Activated T-cell treated with anti-CD3 and anti-CD28 coated beads, Interleukin-2, amount 50 U/mL, for 4 hours (primary cell): ENCODE data around the gene NLGN1. TPM values are rescaled to one million over a fixed set of nuclear protein-coding genes. Genes with fewer than 3 reads are reported as not detected.

Source experiments
- ATAC-seq, 2 donors: fragments of 200-7000 bp; cut with Tn5 transposase; one replicate each; pipeline ENCODE4 v1.10.0; 2021
- DNase-seq: peaks from one replicate; pipeline ENCODE4 v3.0.0-alpha.2; 2020
- H3K27me3 Mint-ChIP-seq: one replicate; pipeline ENCODE4 v1.8.0; 2021; ENCODE audit warnings: low read depth, mixed read lengths
- H3K36me3 Mint-ChIP-seq: one replicate; pipeline ENCODE4 v1.8.0; 2022; ENCODE audit warnings: mixed read lengths; ENCODE audit not compliant: insufficient read depth
- H3K4me1 Mint-ChIP-seq: one replicate; pipeline ENCODE4 v1.8.0; 2021; ENCODE audit warnings: low read depth, mixed read lengths
- H3K4me3 Mint-ChIP-seq: one replicate; pipeline ENCODE4 v1.8.0; 2021; ENCODE audit warnings: mild to moderate bottlenecking, moderate library complexity, mixed read lengths
- H3K9me3 Mint-ChIP-seq: one replicate; pipeline ENCODE4 v1.8.0; 2021; ENCODE audit warnings: mixed read lengths
- total RNA-seq, 3 donors: library from RNA; stranded (reverse); gene quantifications; one replicate each; pipeline ENCODE4 v1.2.1, GENCODE V29; 2021

NLGN1 gene
- total RNA-seq, 3 donors from 2014 or later, result not detected

- H3K27me3 Mint-ChIP-seq, result no peaks in the 10 kb centered on the region
Observed at GRCh38 chr3:174268061-174268460, 870.5 kb downstream of the NLGN1 start.

GRCh38 chr3:174268586-174268985 lies 871.0 kb downstream of the NLGN1 start:
- Mint-ChIP-seq H3K4me3 (no peak overlapping the region), H3K36me3 (no peaks in the 10 kb centered on the region), H3K4me1 (no peaks in the 10 kb centered on the region), H3K9me3 (peaks cover 9% of the 10 kb centered on the region), H3K27me3 (no peaks in the 10 kb centered on the region)
- no peak for ATAC-seq
- no peak for DNase-seq

More at GRCh38 chr3:174268061-174268460, 870.5 kb downstream of the NLGN1 start:
- H3K9me3 Mint-ChIP-seq, result peaks cover 6% of the 10 kb centered on the region
- no peaks in the 10 kb centered on the region for H3K4me1 Mint-ChIP-seq
- no peaks in the 10 kb centered on the region for H3K36me3 Mint-ChIP-seq
- H3K4me3 Mint-ChIP-seq, result no peak overlapping the region
- no peak for DNase-seq
- ATAC-seq, result no peak

- H3K4me1 Mint-ChIP-seq, result no peaks in the 10 kb centered on the region
- H3K4me3 Mint-ChIP-seq, result no peak overlapping the region
- no peak for DNase-seq
- H3K36me3 Mint-ChIP-seq, result no peaks in the 10 kb centered on the region
- no peaks in the 10 kb centered on the region for H3K27me3 Mint-ChIP-seq
- ATAC-seq, result no peak
- peaks cover 9% of the 10 kb centered on the region for H3K9me3 Mint-ChIP-seq
Observed at GRCh38 chr3:174270841-174271240, 873.3 kb downstream of the NLGN1 start.

DNA sequence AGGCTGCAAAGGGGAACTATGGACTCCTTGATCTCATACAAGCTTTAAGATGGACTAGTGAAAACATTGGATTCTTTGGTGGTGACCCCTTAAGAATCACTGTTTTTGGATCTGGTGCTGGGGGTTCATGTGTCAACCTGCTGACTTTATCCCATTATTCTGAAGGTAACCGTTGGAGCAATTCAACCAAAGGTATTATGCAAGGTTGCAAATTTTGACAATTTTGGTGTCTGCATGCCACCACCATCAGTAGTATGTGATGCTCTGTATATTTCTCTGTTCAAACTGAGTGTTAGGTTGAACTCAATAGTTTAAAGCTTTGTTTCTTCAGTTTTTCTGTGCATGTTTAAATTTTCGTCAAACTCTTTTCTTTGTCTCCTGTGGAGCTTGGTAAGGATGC lies 877.8 kb downstream of the NLGN1 start:
- Mint-ChIP-seq H3K27me3 (no peaks in the 10 kb centered on the region), H3K4me3 (no peak overlapping the region), H3K36me3 (no peaks in the 10 kb centered on the region), H3K9me3 (peaks cover 4% of the 10 kb centered on the region), H3K4me1 (no peaks in the 10 kb centered on the region)
- DNase-seq (no peak), ATAC-seq (no peak)

GRCh38 chr3:174276826-174277225 lies 879.3 kb downstream of the NLGN1 start:
- H3K27me3 Mint-ChIP-seq, result no peaks in the 10 kb centered on the region
- H3K9me3 Mint-ChIP-seq, result peaks cover 4% of the 10 kb centered on the region
- no peaks in the 10 kb centered on the region for H3K4me1 Mint-ChIP-seq
- no peak overlapping the region for H3K4me3 Mint-ChIP-seq
- no peaks in the 10 kb centered on the region for H3K36me3 Mint-ChIP-seq
- no peak for DNase-seq
- ATAC-seq, result no peak

DNA sequence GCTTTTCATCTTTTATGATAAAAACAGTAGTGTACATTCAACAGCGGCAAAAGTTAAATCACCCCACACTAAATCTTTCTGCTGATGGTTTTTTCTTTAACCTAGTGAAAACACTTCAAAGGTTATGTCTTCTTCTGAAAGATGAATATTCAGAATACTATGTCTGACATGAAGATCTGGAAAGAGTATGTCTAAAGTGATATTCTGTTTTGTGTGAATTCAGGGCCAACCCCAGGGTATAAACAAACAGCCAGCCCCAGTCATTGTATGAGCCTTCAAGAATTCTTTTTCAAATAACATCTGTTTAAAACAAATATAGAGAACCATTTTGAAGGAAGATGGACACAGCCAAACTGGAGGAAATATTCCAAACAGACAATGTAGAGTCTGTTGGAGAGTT lies 880.5 kb downstream of the NLGN1 start:
- H3K4me1 Mint-ChIP-seq, result no peaks in the 10 kb centered on the region
- H3K9me3 Mint-ChIP-seq, result peaks cover 3% of the 10 kb centered on the region
- H3K36me3 Mint-ChIP-seq, result no peaks in the 10 kb centered on the region
- no peak for DNase-seq
- H3K27me3 Mint-ChIP-seq, result no peaks in the 10 kb centered on the region
- ATAC-seq, result no peak
- H3K4me3 Mint-ChIP-seq, result no peak overlapping the region

GRCh38 chr3:174280186-174280585 lies 882.6 kb downstream of the NLGN1 start:
- Mint-ChIP-seq H3K27me3 (no peaks in the 10 kb centered on the region), H3K36me3 (no peaks in the 10 kb centered on the region), H3K9me3 (no peaks in the 10 kb centered on the region), H3K4me1 (no peaks in the 10 kb centered on the region), H3K4me3 (no peak overlapping the region)
- ATAC-seq (no peak), DNase-seq (no peak)

DNA sequence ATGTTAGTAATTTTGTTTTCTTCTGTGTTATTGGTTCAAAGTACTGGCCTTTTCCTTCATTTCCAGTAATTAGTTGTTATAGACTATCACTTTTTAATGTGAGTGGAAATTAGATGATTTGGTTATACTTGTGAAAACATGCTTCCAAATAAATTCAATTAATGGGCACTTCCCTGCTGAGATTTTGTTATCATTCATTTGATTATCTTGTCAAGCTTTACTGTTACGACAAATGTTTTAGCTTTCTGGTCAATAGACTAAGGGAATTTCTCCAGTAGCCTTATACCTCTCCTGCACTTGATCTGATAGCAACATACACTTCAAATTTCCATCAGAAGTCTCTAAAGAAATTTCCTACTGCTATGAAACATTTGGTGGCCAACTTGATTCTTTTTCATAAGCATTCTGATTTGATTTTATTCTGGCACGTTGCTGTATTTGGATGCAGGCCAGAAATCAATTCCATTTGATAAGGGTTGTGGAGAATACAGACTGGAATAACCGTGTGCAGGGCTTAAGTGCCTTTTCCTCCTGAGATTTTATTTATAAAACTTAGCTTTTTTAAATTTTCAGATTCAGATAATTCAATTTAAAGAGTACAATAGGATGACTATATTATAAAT lies 887.8 kb downstream of the NLGN1 start:
- DNase-seq (no peak), ATAC-seq (no peak)
- Mint-ChIP-seq H3K27me3 (no peaks in the 10 kb centered on the region), H3K9me3 (no peaks in the 10 kb centered on the region), H3K4me3 (no peak overlapping the region), H3K36me3 (no peaks in the 10 kb centered on the region), H3K4me1 (no peaks in the 10 kb centered on the region)

GRCh38 chr3:174287705-174288104 lies 890.2 kb downstream of the NLGN1 start:
- ATAC-seq (no peak), DNase-seq (no peak)
- Mint-ChIP-seq H3K9me3 (no peaks in the 10 kb centered on the region), H3K4me1 (no peaks in the 10 kb centered on the region), H3K27me3 (no peaks in the 10 kb centered on the region), H3K36me3 (no peaks in the 10 kb centered on the region), H3K4me3 (no peak overlapping the region)

DNA sequence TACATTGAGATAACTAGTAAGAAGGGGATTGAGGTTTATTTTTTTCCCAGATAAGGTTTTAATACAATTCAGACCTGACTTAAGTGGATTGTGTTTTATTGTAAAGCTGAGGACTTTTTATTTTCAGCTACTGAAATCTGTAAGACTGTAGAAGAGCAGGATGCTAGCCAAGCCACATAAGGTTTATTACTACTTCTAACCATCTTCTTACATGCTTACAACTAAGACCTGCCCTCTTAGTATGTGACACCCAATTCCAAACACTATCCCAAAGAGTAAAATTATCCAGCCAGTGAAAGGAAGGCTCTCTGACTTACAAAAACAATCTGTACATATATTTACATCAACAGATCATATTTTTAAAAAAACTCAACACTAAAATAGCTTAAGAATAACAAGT lies 897.1 kb downstream of the NLGN1 start:
- Mint-ChIP-seq H3K4me1 (no peaks in the 10 kb centered on the region), H3K4me3 (no peak overlapping the region), H3K27me3 (no peaks in the 10 kb centered on the region), H3K36me3 (no peaks in the 10 kb centered on the region), H3K9me3 (peaks cover 10% of the 10 kb centered on the region)
- DNase-seq (no peak), ATAC-seq (no peak)

GRCh38 chr3:174295306-174296092 lies 898.0 kb downstream of the NLGN1 start:
- peaks cover 10% of the 10 kb centered on the region for H3K9me3 Mint-ChIP-seq

GRCh38 chr3:174302746-174303315 lies 905.3 kb downstream of the NLGN1 start:
- H3K4me3 Mint-ChIP-seq, result no peak overlapping the region
- DNase-seq (no peak), ATAC-seq (no peak)
- peaks cover 13% of the 10 kb centered on the region for H3K9me3 Mint-ChIP-seq
- H3K4me1 Mint-ChIP-seq, result no peaks in the 10 kb centered on the region
- H3K27me3 Mint-ChIP-seq, result no peaks in the 10 kb centered on the region
- H3K36me3 Mint-ChIP-seq, result no peaks in the 10 kb centered on the region

More at GRCh38 chr3:174295306-174296092, 898.0 kb downstream of the NLGN1 start:
- Mint-ChIP-seq H3K4me3 (no peak overlapping the region), H3K36me3 (no peaks in the 10 kb centered on the region), H3K4me1 (no peaks in the 10 kb centered on the region), H3K27me3 (no peaks in the 10 kb centered on the region)
- no peak for ATAC-seq
- no peak for DNase-seq

GRCh38 chr3:174303907-174304560 lies 906.5 kb downstream of the NLGN1 start:
- H3K9me3 Mint-ChIP-seq, result peaks cover 13% of the 10 kb centered on the region
- ATAC-seq, result no peak
- H3K4me3 Mint-ChIP-seq, result no peak overlapping the region
- no peaks in the 10 kb centered on the region for H3K36me3 Mint-ChIP-seq
- no peaks in the 10 kb centered on the region for H3K27me3 Mint-ChIP-seq
- no peaks in the 10 kb centered on the region for H3K4me1 Mint-ChIP-seq
- no peak for DNase-seq

- Mint-ChIP-seq H3K36me3 (no peaks in the 10 kb centered on the region), H3K4me3 (no peak overlapping the region), H3K4me1 (no peaks in the 10 kb centered on the region), H3K27me3 (no peaks in the 10 kb centered on the region), H3K9me3 (peaks cover 7% of the 10 kb centered on the region)
- ATAC-seq (no peak), DNase-seq (no peak)
Observed at GRCh38 chr3:174308736-174309135, 911.2 kb downstream of the NLGN1 start.
